Osteocyte (in vitro differentiated cells): Measurements from ENCODE around the gene OR5H6. TPM values are rescaled to one million over a fixed set of nuclear protein-coding genes. Genes with fewer than 3 reads are reported as not detected.
"Not testable (repeated sequence)": the region's sequence is repeated elsewhere in the genome, so short reads cannot be mapped to it uniquely, and the experiment has no call there.

ENCODE experiments used
- DNase-seq: peaks from one replicate; pipeline ENCODE4 v3.0.0; 2021; ENCODE audit warnings: mixed read lengths; ENCODE audit not compliant: unreplicated experiment; ENCODE audit errors: extremely low spot score
- H3K27ac Mint-ChIP-seq: one replicate; pipeline ENCODE4 v1.8.0; 2021; ENCODE audit warnings: mild to moderate bottlenecking, mixed read lengths; ENCODE audit not compliant: unreplicated experiment
- H3K27me3 Mint-ChIP-seq: one replicate; pipeline ENCODE4 v1.8.0; 2021; ENCODE audit warnings: mixed read lengths; ENCODE audit not compliant: unreplicated experiment
- H3K36me3 Mint-ChIP-seq: one replicate; pipeline ENCODE4 v1.8.0; 2021; ENCODE audit warnings: mixed read lengths; ENCODE audit not compliant: unreplicated experiment
- H3K4me1 Mint-ChIP-seq: one replicate; pipeline ENCODE4 v1.8.0; 2021; ENCODE audit warnings: mixed read lengths; ENCODE audit not compliant: unreplicated experiment
- H3K4me3 Mint-ChIP-seq: one replicate; pipeline ENCODE4 v1.8.0; 2021; ENCODE audit warnings: mild to moderate bottlenecking, moderate library complexity, mixed read lengths; ENCODE audit not compliant: unreplicated experiment
- H3K9me3 Mint-ChIP-seq: one replicate; pipeline ENCODE4 v1.8.0; 2021; ENCODE audit warnings: mixed read lengths; ENCODE audit not compliant: unreplicated experiment
- CTCF ChIP-seq: fragments of 200-600 bp; sonication (generic); IDR thresholded peaks from 2 replicates; pipeline ENCODE4 v1.5.0; 2021; ENCODE audit warnings: antibody characterized with exemption, mild to moderate bottlenecking, moderate library complexity
- total RNA-seq: library from RNA; stranded (reverse); gene quantifications from 2 replicates; pipeline ENCODE4 v1.2.1, GENCODE V29; 2021

The OR5H6 gene
- total RNA-seq, 1 donor from 2014 or later = not detected

GRCh38 chr3:98240131-98240530 is 23.9 kb upstream of the OR5H6 start:
- no peaks in the 10 kb centered on the region for H3K9me3 Mint-ChIP-seq

GRCh38 chr3:98242155-98242554 is 21.9 kb upstream of the OR5H6 start:
- Mint-ChIP-seq H3K4me1 (no peaks in the 10 kb centered on the region), H3K9me3 (no peaks in the 10 kb centered on the region), H3K27ac (no peak overlapping the region), H3K36me3 (no peaks in the 10 kb centered on the region), H3K27me3 (no peaks in the 10 kb centered on the region), H3K4me3 (no peak overlapping the region)
- TF ChIP-seq CTCF = no peak
- DNase-seq = no peak

More at GRCh38 chr3:98240131-98240530, 23.9 kb upstream of the OR5H6 start:
- no peak overlapping the region for H3K27ac Mint-ChIP-seq
- no peak for DNase-seq
- TF ChIP-seq CTCF = no peak
- H3K4me3 Mint-ChIP-seq = no peak overlapping the region
- H3K4me1 Mint-ChIP-seq = no peaks in the 10 kb centered on the region
- no peaks in the 10 kb centered on the region for H3K36me3 Mint-ChIP-seq
- H3K27me3 Mint-ChIP-seq = no peaks in the 10 kb centered on the region

GRCh38 chr3:98243843-98244242 is 20.2 kb upstream of the OR5H6 start:
- H3K4me1 Mint-ChIP-seq = no peaks in the 10 kb centered on the region
- no peak for DNase-seq
- no peaks in the 10 kb centered on the region for H3K27me3 Mint-ChIP-seq
- H3K4me3 Mint-ChIP-seq = no peak overlapping the region
- no peak for TF ChIP-seq CTCF
- H3K27ac Mint-ChIP-seq = no peak overlapping the region
- no peaks in the 10 kb centered on the region for H3K36me3 Mint-ChIP-seq
- no peaks in the 10 kb centered on the region for H3K9me3 Mint-ChIP-seq

GRCh38 chr3:98246142-98246541 is 17.9 kb upstream of the OR5H6 start:
- Mint-ChIP-seq H3K36me3 (no peaks in the 10 kb centered on the region), H3K9me3 (no peaks in the 10 kb centered on the region), H3K4me1 (no peaks in the 10 kb centered on the region), H3K4me3 (no peak overlapping the region), H3K27ac (no peak overlapping the region), H3K27me3 (no peaks in the 10 kb centered on the region)
- no peak for DNase-seq
- no peak for TF ChIP-seq CTCF

GRCh38 chr3:98256026-98256425 is 8.0 kb upstream of the OR5H6 start:
- not testable (repeated sequence) for H3K36me3 Mint-ChIP-seq, H3K9me3 Mint-ChIP-seq, H3K27me3 Mint-ChIP-seq, H3K4me1 Mint-ChIP-seq, DNase-seq, H3K4me3 Mint-ChIP-seq, H3K27ac Mint-ChIP-seq

- no peaks in the 10 kb centered on the region for H3K27me3 Mint-ChIP-seq
- no peak overlapping the region for H3K27ac Mint-ChIP-seq
- no peaks in the 10 kb centered on the region for H3K36me3 Mint-ChIP-seq
- H3K4me3 Mint-ChIP-seq = no peak overlapping the region
- TF ChIP-seq CTCF = no peak
- no peaks in the 10 kb centered on the region for H3K4me1 Mint-ChIP-seq
- no peaks in the 10 kb centered on the region for H3K9me3 Mint-ChIP-seq
- DNase-seq = no peak
Measured at GRCh38 chr3:98259707-98260106, 4.3 kb upstream of the OR5H6 start.
